ENCODE results near the gene ROR1. TPM values are rescaled to one million over a fixed set of nuclear protein-coding genes. Genes with fewer than 3 reads are reported as not detected.

Gene ROR1
- total RNA-seq, 1 experiment from 2014 or later = 2.7 TPM

DNA sequence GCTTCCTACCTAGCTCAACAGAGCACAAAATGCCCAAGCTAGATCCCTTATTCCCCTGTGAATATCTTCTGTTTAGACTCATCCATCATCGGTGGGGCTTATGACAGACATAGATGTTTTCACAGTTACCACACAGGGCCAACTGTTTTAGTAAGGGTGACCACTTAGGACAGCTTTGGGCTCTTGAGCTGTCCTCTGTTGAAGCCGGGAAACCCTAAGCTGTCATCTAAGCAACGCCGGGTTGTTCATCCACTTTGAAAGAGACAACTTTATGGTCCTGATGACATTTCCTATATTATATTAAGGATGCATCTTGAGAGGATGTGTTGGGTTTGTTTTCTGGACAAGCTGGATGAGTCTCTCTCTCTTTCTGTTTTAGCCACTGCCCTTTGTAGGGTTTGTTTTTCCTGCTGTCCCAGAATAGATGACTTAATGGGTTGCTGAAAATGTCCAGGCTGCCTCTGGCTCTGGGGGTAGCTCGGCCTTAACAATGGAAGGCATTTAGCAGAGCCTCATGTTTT lies 319.1 kb downstream of the ROR1 start:
- H3K36me3 ChIP-seq (ENCODE audit: control insufficient read depth in 1 of 2, insufficient read depth in 2 of 2, low read length in 2 of 2) = no peaks in the 10 kb centered on the region
- no peak overlapping the region for H3K4me3 ChIP-seq (replicated peaks in 1 of 2; ENCODE audit: low read depth in 1 of 2, low read length in 2 of 2)
- no peaks in the 10 kb centered on the region for H3K9me2 ChIP-seq (ENCODE audit: insufficient read depth)
- no peaks in the 10 kb centered on the region for H4K20me1 ChIP-seq (ENCODE audit: insufficient read depth)
- H3K27ac ChIP-seq (ENCODE audit: low read depth, low read length) = no peak overlapping the region
- no peaks in the 10 kb centered on the region for H3K79me2 ChIP-seq (ENCODE audit: insufficient read depth, low read length)
- intact Hi-C loops (cut with micrococcal nuclease) = no loop called here
- no TSS peak for BruUV-seq (replicated peaks)
- CTCF ChIA-PET = no interaction called here
- no peak overlapping the region for H3K4me2 ChIP-seq (ENCODE audit: low read length)
- no peaks in the 10 kb centered on the region for H3K27me3 ChIP-seq (ENCODE audit: insufficient read depth, low read length)
- POLR2A ChIA-PET = no interaction called here
- ATAC-seq (no peak), DNase-seq (ENCODE audit: low read depth, low spot score) (no peak)
- RAD21 ChIA-PET (ENCODE audit: low non-redundant PET in 1 of 2, low total read pairs in 2 of 2, uncharacterized antibody in 2 of 2, unreplicated experiment in 2 of 2) = no interaction called here
- no peaks in the 10 kb centered on the region for H3K4me1 ChIP-seq (ENCODE audit: control insufficient read depth in 1 of 2, insufficient read depth in 2 of 2, low read length in 2 of 2)
- H3K9ac ChIP-seq (ENCODE audit: low read length) = no peak overlapping the region
- H3K9me3 ChIP-seq (ENCODE audit: control insufficient read depth in 1 of 2, insufficient read depth in 1 of 2, low read depth in 1 of 2, low read length in 2 of 2) = no peaks in the 10 kb centered on the region
- TF ChIP-seq, protein P1, sequence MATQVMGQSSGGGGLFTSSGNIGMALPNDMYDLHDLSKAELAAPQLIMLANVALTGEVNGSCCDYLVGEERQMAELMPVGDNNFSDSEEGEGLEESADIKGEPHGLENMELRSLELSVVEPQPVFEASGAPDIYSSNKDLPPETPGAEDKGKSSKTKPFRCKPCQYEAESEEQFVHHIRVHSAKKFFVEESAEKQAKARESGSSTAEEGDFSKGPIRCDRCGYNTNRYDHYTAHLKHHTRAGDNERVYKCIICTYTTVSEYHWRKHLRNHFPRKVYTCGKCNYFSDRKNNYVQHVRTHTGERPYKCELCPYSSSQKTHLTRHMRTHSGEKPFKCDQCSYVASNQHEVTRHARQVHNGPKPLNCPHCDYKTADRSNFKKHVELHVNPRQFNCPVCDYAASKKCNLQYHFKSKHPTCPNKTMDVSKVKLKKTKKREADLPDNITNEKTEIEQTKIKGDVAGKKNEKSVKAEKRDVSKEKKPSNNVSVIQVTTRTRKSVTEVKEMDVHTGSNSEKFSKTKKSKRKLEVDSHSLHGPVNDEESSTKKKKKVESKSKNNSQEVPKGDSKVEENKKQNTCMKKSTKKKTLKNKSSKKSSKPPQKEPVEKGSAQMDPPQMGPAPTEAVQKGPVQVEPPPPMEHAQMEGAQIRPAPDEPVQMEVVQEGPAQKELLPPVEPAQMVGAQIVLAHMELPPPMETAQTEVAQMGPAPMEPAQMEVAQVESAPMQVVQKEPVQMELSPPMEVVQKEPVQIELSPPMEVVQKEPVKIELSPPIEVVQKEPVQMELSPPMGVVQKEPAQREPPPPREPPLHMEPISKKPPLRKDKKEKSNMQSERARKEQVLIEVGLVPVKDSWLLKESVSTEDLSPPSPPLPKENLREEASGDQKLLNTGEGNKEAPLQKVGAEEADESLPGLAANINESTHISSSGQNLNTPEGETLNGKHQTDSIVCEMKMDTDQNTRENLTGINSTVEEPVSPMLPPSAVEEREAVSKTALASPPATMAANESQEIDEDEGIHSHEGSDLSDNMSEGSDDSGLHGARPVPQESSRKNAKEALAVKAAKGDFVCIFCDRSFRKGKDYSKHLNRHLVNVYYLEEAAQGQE (IDR thresholded peaks at IDR 0.05; ENCODE audit: low read depth) = no peak
- TF ChIP-seq YY1 (IDR thresholded peaks at IDR 0.05; ENCODE audit: extremely low read depth, insufficient replicate concordance, low read depth, low read length) (no peak), ZFX (IDR thresholded peaks at IDR 0.05) (no peak), EZH2 (IDR thresholded peaks at IDR 0.05) (no peak), POLR2A (IDR thresholded peaks at IDR 0.05; ENCODE audit: borderline replicate concordance, extremely low read depth, insufficient read depth, insufficient read length) (no peak), EGR1 (IDR thresholded peaks at IDR 0.05; ENCODE audit: low read depth) (no peak), SP1 (IDR thresholded peaks at IDR 0.05; ENCODE audit: low read depth) (no peak), FOSL1 (IDR thresholded peaks at IDR 0.05; ENCODE audit: low read depth) (no peak), POLR2AphosphoS5 (IDR thresholded peaks at IDR 0.05; ENCODE audit: low read depth, low read length) (no peak), ZNF274 (IDR thresholded peaks at IDR 0.05; ENCODE audit: low read depth, low read length) (no peak), ELF1 (IDR thresholded peaks at IDR 0.05; ENCODE audit: borderline replicate concordance, low read depth) (no peak), SRF (IDR thresholded peaks at IDR 0.05; ENCODE audit: low read depth) (no peak), TCF7L2 (IDR thresholded peaks at IDR 0.05; ENCODE audit: borderline replicate concordance, extremely low read depth, insufficient read depth, insufficient read length) (no peak), CBX3 (IDR thresholded peaks at IDR 0.05; ENCODE audit: low read depth) (no peak), EZH2phosphoT487 (IDR thresholded peaks at IDR 0.05; ENCODE audit: borderline replicate concordance) (no peak)
- TF ChIP-seq, protein P2, sequence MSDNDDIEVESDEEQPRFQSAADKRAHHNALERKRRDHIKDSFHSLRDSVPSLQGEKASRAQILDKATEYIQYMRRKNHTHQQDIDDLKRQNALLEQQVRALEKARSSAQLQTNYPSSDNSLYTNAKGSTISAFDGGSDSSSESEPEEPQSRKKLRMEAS (IDR thresholded peaks at IDR 0.05) = no peak
- TF ChIP-seq, protein P3, sequence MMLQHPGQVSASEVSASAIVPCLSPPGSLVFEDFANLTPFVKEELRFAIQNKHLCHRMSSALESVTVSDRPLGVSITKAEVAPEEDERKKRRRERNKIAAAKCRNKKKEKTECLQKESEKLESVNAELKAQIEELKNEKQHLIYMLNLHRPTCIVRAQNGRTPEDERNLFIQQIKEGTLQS (IDR thresholded peaks at IDR 0.05) = no peak
- no peak overlapping the region for H2AFZ ChIP-seq (ENCODE audit: low read depth, low read length, poor library complexity, severe bottlenecking)

Measured in HCT116 (cell line).